ENCODE data around the gene COMT. TPM values are rescaled to one million over a fixed set of nuclear protein-coding genes. Genes with fewer than 3 reads are reported as not detected.
A peak's percentile ranks its signal among the peaks of the same experiment; 100 is the strongest.

Gene COMT
- total RNA-seq, 1 donor from 2014 or later = 403 TPM

- H3K4me3 ChIP-seq (ENCODE audit: low read depth, low read length) = no peak overlapping the region
- H3K36me3 ChIP-seq (ENCODE audit: control insufficient read depth, insufficient read depth, low read length) = no peaks in the 10 kb centered on the region
- no peak for DNase-seq (ENCODE audit: low read depth)
- peaks cover 7% of the 10 kb centered on the region for H3K27me3 ChIP-seq (ENCODE audit: control insufficient read depth, insufficient read depth, low read length)
- no peak for TF ChIP-seq CTCF (IDR thresholded peaks at IDR 0.05; ENCODE audit: insufficient read depth, low read length, poor library complexity, severe bottlenecking)
Observed at GRCh38 chr22:20011993-20012740, 70.6 kb downstream of the COMT start.

DNA sequence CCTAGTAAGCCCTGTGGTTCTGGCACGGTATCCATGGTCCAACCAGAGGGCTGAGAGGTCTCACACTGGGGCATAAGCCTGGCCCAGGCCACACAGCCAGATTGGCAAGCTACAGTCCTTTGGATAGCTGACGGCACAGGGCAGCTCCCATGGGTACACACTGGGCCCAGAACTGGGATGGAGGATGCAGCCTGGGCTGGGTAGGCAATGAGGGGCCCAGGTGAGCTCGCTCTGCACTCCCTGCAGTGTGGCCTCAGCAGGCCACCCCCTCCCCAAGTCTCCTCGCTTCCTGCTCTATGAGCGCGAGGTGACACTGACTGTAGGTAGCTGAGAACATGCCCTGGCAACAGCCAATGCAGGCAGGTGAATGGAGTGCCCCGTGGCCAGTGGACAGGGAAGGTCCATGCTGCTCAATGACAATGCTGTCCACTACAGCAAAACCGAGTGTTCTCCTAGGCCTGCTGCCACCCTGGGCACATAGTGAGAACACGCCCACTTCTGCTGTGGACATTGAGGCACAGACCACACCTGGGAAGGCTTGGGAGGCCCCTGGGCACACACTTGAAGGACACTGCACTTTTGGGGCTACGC is 71.3 kb downstream of the COMT start:
- no peak for TF ChIP-seq CTCF (IDR thresholded peaks at IDR 0.05; ENCODE audit: insufficient read depth, low read length, poor library complexity, severe bottlenecking)
- H3K27me3 ChIP-seq (ENCODE audit: control insufficient read depth, insufficient read depth, low read length) = peaks cover 13% of the 10 kb centered on the region
- no peak overlapping the region for H3K4me3 ChIP-seq (ENCODE audit: low read depth, low read length)
- no peak for DNase-seq (ENCODE audit: low read depth)
- no peaks in the 10 kb centered on the region for H3K36me3 ChIP-seq (ENCODE audit: control insufficient read depth, insufficient read depth, low read length)

- DNase-seq (ENCODE audit: low read depth) = no peak
- peak; percentile 90 for TF ChIP-seq CTCF (IDR thresholded peaks at IDR 0.05; ENCODE audit: insufficient read depth, low read length, poor library complexity, severe bottlenecking)
- Histone ChIP-seq H3K4me3 (ENCODE audit: low read depth, low read length) (no peak overlapping the region), H3K36me3 (ENCODE audit: control insufficient read depth, insufficient read depth, low read length) (no peaks in the 10 kb centered on the region), H3K27me3 (ENCODE audit: control insufficient read depth, insufficient read depth, low read length) (peaks cover 16% of the 10 kb centered on the region)
Observed at GRCh38 chr22:20013382-20013871, 71.9 kb downstream of the COMT start.

- no peaks in the 10 kb centered on the region for H3K36me3 ChIP-seq (ENCODE audit: control insufficient read depth, insufficient read depth, low read length)
- no peak overlapping the region for H3K4me3 ChIP-seq (ENCODE audit: low read depth, low read length)
- TF ChIP-seq CTCF (IDR thresholded peaks at IDR 0.05; ENCODE audit: insufficient read depth, low read length, poor library complexity, severe bottlenecking) = no peak
- peaks cover 18% of the 10 kb centered on the region for H3K27me3 ChIP-seq (ENCODE audit: control insufficient read depth, insufficient read depth, low read length)
- no peak for DNase-seq (ENCODE audit: low read depth)
Observed at GRCh38 chr22:20014526-20015186, 73.1 kb downstream of the COMT start.

DNA sequence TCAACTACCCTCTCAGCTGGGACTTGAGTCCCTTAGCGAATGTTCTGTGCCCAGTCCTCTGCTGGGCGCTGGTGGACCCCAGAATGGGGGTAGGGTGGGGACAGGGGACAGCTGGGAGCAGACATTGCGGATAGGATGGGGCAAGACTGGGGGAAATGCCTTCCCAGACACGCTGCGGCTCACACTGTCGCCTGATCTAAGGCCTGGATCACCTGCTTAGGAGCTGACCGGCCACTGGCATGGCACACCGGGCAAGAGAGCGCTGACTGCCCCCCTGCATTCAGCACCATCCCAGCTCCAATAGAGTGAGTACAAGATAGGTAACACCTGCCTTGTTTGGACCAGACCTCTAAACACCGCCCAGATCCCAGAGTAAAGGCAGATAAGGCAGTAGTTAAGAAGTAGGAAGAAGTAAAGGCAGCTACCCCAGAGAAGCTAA is 73.6 kb downstream of the COMT start:
- Histone ChIP-seq H3K4me3 (ENCODE audit: low read depth, low read length) (no peak overlapping the region), H3K27me3 (ENCODE audit: control insufficient read depth, insufficient read depth, low read length) (peaks cover 18% of the 10 kb centered on the region), H3K36me3 (ENCODE audit: control insufficient read depth, insufficient read depth, low read length) (no peaks in the 10 kb centered on the region)
- no peak for TF ChIP-seq CTCF (IDR thresholded peaks at IDR 0.05; ENCODE audit: insufficient read depth, low read length, poor library complexity, severe bottlenecking)
- DNase-seq (ENCODE audit: low read depth) = no peak
